Thyroid gland (tissue), 4 donors: ENCODE data around the gene GIPC2. TPM values are rescaled to one million over a fixed set of nuclear protein-coding genes. Genes with fewer than 3 reads are reported as not detected.

Experiments
- DNase-seq, 2 donors: peaks; one replicate each; pipeline ENCODE4 v3.0.0-alpha.2; 2019
- H3K27ac ChIP-seq, 3 donors: fragments of 200-600 bp; sonication (generic); 1 replicate in 2 of 3; 2 replicates in 1 of 3; pipeline ENCODE4 v1.5.1; 2016 to 2019; ENCODE audit warnings: mild to moderate bottlenecking in 1 of 3, moderate library complexity in 1 of 3
- H3K27me3 ChIP-seq: fragments of 200-600 bp; sonication (generic); one replicate; pipeline ENCODE4 v1.5.1; 2019
- H3K36me3 ChIP-seq, 2 donors: fragments of 200-600 bp; sonication (generic); one replicate each; pipeline ENCODE4 v1.5.1; 2016 to 2019
- H3K4me1 ChIP-seq, 2 donors: fragments of 200-600 bp; sonication (generic); one replicate each; pipeline ENCODE4 v1.5.1; 2017 to 2019
- H3K4me3 ChIP-seq, 3 donors: fragments of 200-600 bp; sonication (generic); replicated peaks in 1 of 3; 1 replicate in 2 of 3; 2 replicates in 1 of 3; pipeline ENCODE4 v1.5.1; 2016; ENCODE audit warnings: mild to moderate bottlenecking in 1 of 3
- H3K9me3 ChIP-seq: fragments of 200-600 bp; sonication (generic); one replicate; pipeline ENCODE4 v1.5.1; 2017
- CTCF ChIP-seq, 6 experiments: fragments of 200-600 bp in 3 of 6; fragments of 450-650 bp in 3 of 6; sonication (generic) in 3 of 6; IDR thresholded peaks; one replicate each; pipeline ENCODE4 v1.5.1; 2016 to 2019; ENCODE audit warnings: antibody characterized with exemption in 6 of 6, mild to moderate bottlenecking in 2 of 6, inconsistent platforms in 1 of 6, moderate library complexity in 1 of 6
- POLR2A ChIP-seq, 2 donors: fragments of 450-650 bp; IDR thresholded peaks; one replicate each; pipeline ENCODE4 v1.6.1; 2017; ENCODE audit warnings: antibody characterized with exemption in 2 of 2, mild to moderate bottlenecking in 2 of 2, moderate library complexity in 1 of 2
- WGBS, 2 donors: methylation state at CpG; one replicate each; pipeline ENCODE4 v1.1.5; 2017; 5-methylcytosine and 5-hydroxymethylcytosine counted together
- intact Hi-C: fragments of 100-400 bp; cut with DNase I; formaldehyde crosslinking; loops from one replicate; pipeline ENCODE4 v1.15.1; 2023
- total RNA-seq, 4 donors: library from RNA; depleted of rRNA; stranded (reverse); fragments of >200 nt; gene quantifications; one replicate each; pipeline ENCODE4 v1.2.3, GENCODE V29; 2016

GIPC2 gene
- total RNA-seq, 4 donors from 2014 or later, result 1.5 to 5.0 (median 2.6) TPM

GRCh38 chr1:78155121-78155520 is 109.4 kb downstream of the GIPC2 start:
- Histone ChIP-seq H3K27ac (no peak overlapping the region), H3K27me3 (no peaks in the 10 kb centered on the region), H3K9me3 (no peaks in the 10 kb centered on the region), H3K4me1 (no peaks in the 10 kb centered on the region), H3K4me3 (no peak overlapping the region), H3K36me3 (no peaks in the 10 kb centered on the region)
- WGBS, 2 donors, result 75 to 83% methylated on average over 4 of the region's 4 CpGs
- intact Hi-C loops, result no loop called here
- no peak for TF ChIP-seq CTCF (IDR thresholded peaks at IDR 0.05)
- TF ChIP-seq POLR2A (IDR thresholded peaks at IDR 0.05), result no peak
- no peak for DNase-seq

GRCh38 chr1:78156805-78157521 is 111.2 kb downstream of the GIPC2 start:
- no peak for TF ChIP-seq CTCF (IDR thresholded peaks at IDR 0.05)
- TF ChIP-seq POLR2A (IDR thresholded peaks at IDR 0.05), result no peak
- no peak for DNase-seq
- Histone ChIP-seq H3K9me3 (no peaks in the 10 kb centered on the region), H3K36me3 (no peaks in the 10 kb centered on the region), H3K27ac (no peak overlapping the region), H3K27me3 (no peaks in the 10 kb centered on the region), H3K4me1 (no peaks in the 10 kb centered on the region), H3K4me3 (no peak overlapping the region)
- intact Hi-C loops, result no loop called here

- H3K4me3 ChIP-seq, result no peak overlapping the region
- 75 to 80% methylated on average over 2 of the region's 2 CpGs for WGBS, 2 donors
- intact Hi-C loops, result no loop called here
- no peaks in the 10 kb centered on the region for H3K4me1 ChIP-seq
- DNase-seq, result no peak
- H3K27ac ChIP-seq, result no peak overlapping the region
- no peaks in the 10 kb centered on the region for H3K9me3 ChIP-seq
- no peaks in the 10 kb centered on the region for H3K27me3 ChIP-seq
- TF ChIP-seq POLR2A (IDR thresholded peaks at IDR 0.05), result no peak
- TF ChIP-seq CTCF (IDR thresholded peaks at IDR 0.05), result no peak
- H3K36me3 ChIP-seq, result no peaks in the 10 kb centered on the region
Observed at GRCh38 chr1:78165816-78166215, 120.0 kb downstream of the GIPC2 start.

GRCh38 chr1:78168306-78168705 is 122.5 kb downstream of the GIPC2 start:
- DNase-seq, result no peak
- Histone ChIP-seq H3K27me3 (no peaks in the 10 kb centered on the region), H3K27ac (no peak overlapping the region), H3K36me3 (no peaks in the 10 kb centered on the region), H3K4me1 (no peaks in the 10 kb centered on the region), H3K9me3 (no peaks in the 10 kb centered on the region), H3K4me3 (no peak overlapping the region)
- TF ChIP-seq CTCF (IDR thresholded peaks at IDR 0.05), result no peak
- no peak for TF ChIP-seq POLR2A (IDR thresholded peaks at IDR 0.05)
- intact Hi-C loops, result no loop called here

GRCh38 chr1:78170859-78171258 is 125.1 kb downstream of the GIPC2 start:
- intact Hi-C loops, result no loop called here
- H3K4me1 ChIP-seq, result no peaks in the 10 kb centered on the region
- no peaks in the 10 kb centered on the region for H3K36me3 ChIP-seq
- H3K27ac ChIP-seq, result no peak overlapping the region
- no peak for DNase-seq
- no peak overlapping the region for H3K4me3 ChIP-seq
- H3K9me3 ChIP-seq, result no peaks in the 10 kb centered on the region
- TF ChIP-seq POLR2A (IDR thresholded peaks at IDR 0.05) (no peak), CTCF (IDR thresholded peaks at IDR 0.05) (no peak)
- H3K27me3 ChIP-seq, result no peaks in the 10 kb centered on the region
- 69 to 80% methylated on average over 2 of the region's 2 CpGs for WGBS, 2 donors
